GM23338 (cell line): Measurements from ENCODE around the gene CPSF2. TPM values are rescaled to one million over a fixed set of nuclear protein-coding genes. Genes with fewer than 3 reads are reported as not detected.

Experiments used
- ATAC-seq: fragments of 200-7000 bp; cut with Tn5 transposase; 3 replicates; pipeline ENCODE4 v1.9.1; 2020
- DNase-seq: peaks from one replicate; pipeline ENCODE4 v3.0.0-alpha.2; 2015; ENCODE audit warnings: low spot score
- H2AFZ ChIP-seq: fragments of 200-600 bp; sonication (generic); 2 replicates; pipeline ENCODE4 v1.8.0; 2016; ENCODE audit warnings: antibody characterized with exemption, mild to moderate bottlenecking, moderate library complexity
- H3F3A ChIP-seq: fragments of 200-600 bp; sonication (generic); replicated peaks from 2 replicates; pipeline ENCODE4 v1.8.0; 2017; ENCODE audit warnings: antibody characterized with exemption, mixed run types, low read depth
- H3K27ac ChIP-seq: fragments of 200-600 bp; sonication (generic); 2 replicates; pipeline ENCODE4 v1.6.1; 2016; ENCODE audit warnings: low read depth
- H3K27me3 ChIP-seq: fragments of 200-600 bp; sonication (generic); 2 replicates; pipeline ENCODE4 v1.8.0; 2016; ENCODE audit warnings: mild to moderate bottlenecking, mixed run types, moderate library complexity; ENCODE audit not compliant: insufficient read depth
- H3K36me3 ChIP-seq: fragments of 200-600 bp; sonication (generic); 2 replicates; pipeline ENCODE4 v1.8.0; 2016; ENCODE audit warnings: mild to moderate bottlenecking; ENCODE audit not compliant: insufficient read depth
- H3K4me1 ChIP-seq: fragments of 200-600 bp; sonication (generic); 2 replicates; pipeline ENCODE4 v1.8.0; 2016; ENCODE audit warnings: mild to moderate bottlenecking, moderate library complexity; ENCODE audit not compliant: insufficient read depth
- H3K4me2 ChIP-seq: fragments of 200-600 bp; sonication (generic); 2 replicates; pipeline ENCODE4 v1.7.1; 2017; ENCODE audit warnings: mixed run types
- H3K4me3 ChIP-seq: fragments of 200-600 bp; sonication (generic); 2 replicates; pipeline ENCODE4 v1.6.1; 2016; ENCODE audit warnings: mixed run types
- H3K79me2 ChIP-seq: fragments of 200-600 bp; sonication (generic); replicated peaks from 2 replicates; pipeline ENCODE4 v1.8.0; 2017; ENCODE audit warnings: mild to moderate bottlenecking; ENCODE audit not compliant: insufficient read depth
- H3K9me2 ChIP-seq: fragments of 200-600 bp; sonication (generic); 2 replicates; pipeline ENCODE4 v1.8.0; 2017; ENCODE audit not compliant: insufficient read depth
- H4K20me1 ChIP-seq: fragments of 200-600 bp; sonication (generic); replicated peaks from 2 replicates; pipeline ENCODE4 v1.8.0; 2017; ENCODE audit warnings: mild to moderate bottlenecking; ENCODE audit not compliant: insufficient read depth
- H3K27ac Mint-ChIP-seq: 2 replicates; pipeline ENCODE4 v1.8.0; 2020; ENCODE audit warnings: inconsistent platforms, mild to moderate bottlenecking, moderate library complexity, mixed read lengths
- H3K27me3 Mint-ChIP-seq: 3 replicates; pipeline ENCODE4 v1.8.0; 2022; ENCODE audit warnings: low read depth, mild to moderate bottlenecking, moderate library complexity, mixed read lengths, inconsistent platforms; ENCODE audit not compliant: insufficient read depth, poor library complexity
- H3K36me3 Mint-ChIP-seq: 3 replicates; pipeline ENCODE4 v1.8.0; 2021; ENCODE audit warnings: low read depth, mild to moderate bottlenecking, inconsistent platforms, moderate library complexity, mixed read lengths
- H3K4me1 Mint-ChIP-seq: 3 replicates; pipeline ENCODE4 v1.8.0; 2020; ENCODE audit warnings: mild to moderate bottlenecking, inconsistent platforms, mixed read lengths
- H3K4me3 Mint-ChIP-seq: 3 replicates; pipeline ENCODE4 v1.8.0; 2021; ENCODE audit warnings: moderate library complexity, mild to moderate bottlenecking, inconsistent platforms, mixed read lengths
- H3K9me3 Mint-ChIP-seq: 3 replicates; pipeline ENCODE4 v1.8.0; 2020; ENCODE audit warnings: moderate library complexity, mild to moderate bottlenecking, inconsistent platforms, mixed read lengths
- CREB1 ChIP-seq: fragments of 250-450 bp; sonication (Bioruptor Pico); IDR thresholded peaks from 2 replicates; pipeline ENCODE4 v1.5.0; 2020; ENCODE audit warnings: low read depth, mild to moderate bottlenecking, moderate library complexity
- EZH2 ChIP-seq: fragments of 200-600 bp; sonication (generic); IDR thresholded peaks from one replicate; pipeline ENCODE4 v1.8.0; 2017; ENCODE audit warnings: antibody characterized with exemption, mild to moderate bottlenecking, low read depth; ENCODE audit not compliant: unreplicated experiment
- EZH2phosphoT487 ChIP-seq: fragments of 200-600 bp; sonication (generic); IDR thresholded peaks from one replicate; pipeline ENCODE4 v1.8.1; 2018; ENCODE audit warnings: antibody characterized with exemption; ENCODE audit not compliant: unreplicated experiment
- JUNB ChIP-seq: IDR thresholded peaks from one replicate; pipeline ENCODE4 v1.6.1; 2016; ENCODE audit warnings: antibody characterized with exemption; ENCODE audit not compliant: unreplicated experiment
- NANOG ChIP-seq: IDR thresholded peaks from 2 replicates; pipeline ENCODE4 v1.6.1; 2016; ENCODE audit warnings: antibody characterized with exemption, borderline replicate concordance
- POLR2AphosphoS5 ChIP-seq: IDR thresholded peaks from 2 replicates; pipeline ENCODE4 v1.6.1; 2016; ENCODE audit warnings: antibody characterized with exemption, low read depth
- STAT1 ChIP-seq: IDR thresholded peaks from one replicate; pipeline ENCODE4 v1.6.1; 2016; ENCODE audit warnings: antibody characterized with exemption; ENCODE audit not compliant: unreplicated experiment
- ZNF114 ChIP-seq: fragments of 250-450 bp; sonication (Bioruptor Pico); IDR thresholded peaks from 2 replicates; pipeline ENCODE4 v1.5.0; 2020; ENCODE audit warnings: mild to moderate bottlenecking, moderate library complexity
- ZNF331 ChIP-seq: fragments of 250-450 bp; sonication (Bioruptor Pico); IDR thresholded peaks from 2 replicates; pipeline ENCODE4 v1.5.0; 2020; ENCODE audit warnings: low read depth, mild to moderate bottlenecking, moderate library complexity
- polyA plus RNA-seq: library from polyadenylated mRNA; unstranded; fragments of >200 nt; fragmentation: Nextera tagmentation; extraction: Ambion mirVana; gene quantifications from 2 replicates; pipeline ENCODE4 v1.2.1, GENCODE V29; 2016
- total RNA-seq: library from RNA; depleted of rRNA; stranded (reverse); fragments of >200 nt; shearing (Covaris generic); gene quantifications from 2 replicates; pipeline ENCODE4 v1.2.3, GENCODE V29; 2014
- TF ChIP-seq, protein P1 (sequence below): IDR thresholded peaks from one replicate; pipeline ENCODE4 v1.6.1; 2018; ENCODE audit warnings: antibody characterized with exemption; ENCODE audit not compliant: unreplicated experiment
- TF ChIP-seq, protein P2 (sequence below): IDR thresholded peaks from 2 replicates; pipeline ENCODE4 v1.6.1; 2016; ENCODE audit warnings: antibody characterized with exemption
- TF ChIP-seq, protein P3 (sequence below), 2 experiments: fragments of 200-600 bp in 1 of 2; sonication (generic) in 1 of 2; conservative IDR thresholded peaks; 2 replicates each; pipeline versions ENCODE4 v1.5.1 to v1.6.1; 2016 to 2017; ENCODE audit warnings: antibody characterized with exemption in 2 of 2, low read depth in 2 of 2, mild to moderate bottlenecking in 2 of 2, moderate library complexity in 1 of 2
- TF ChIP-seq, protein P4 (sequence below): fragments of 250-450 bp; sonication (Bioruptor Pico); IDR thresholded peaks from 2 replicates; pipeline ENCODE4 v1.5.0; 2020; ENCODE audit warnings: mild to moderate bottlenecking, moderate library complexity

Gene CPSF2
- total and polyA plus RNA-seq, 2 experiments from 2014 or later: 54.2 to 112 TPM

DNA sequence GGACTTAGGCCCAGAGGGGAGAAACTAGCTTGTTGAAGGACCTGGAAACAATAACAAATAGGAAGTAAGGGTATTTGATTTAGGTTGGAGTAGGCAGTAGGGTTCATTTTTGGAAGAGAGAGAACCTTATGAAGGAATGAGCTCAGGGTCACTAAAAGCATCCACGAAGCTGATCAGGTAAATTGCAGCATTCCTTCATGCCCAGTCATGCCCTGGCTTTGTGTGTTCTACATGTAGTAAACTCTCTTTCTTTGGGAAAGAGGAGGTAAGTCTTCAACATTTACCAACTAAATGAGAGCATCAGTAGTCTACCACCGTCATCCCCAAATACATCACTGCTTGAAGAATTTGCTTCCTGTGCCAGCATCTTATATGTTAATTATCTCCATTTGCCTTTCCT lies 54.7 kb downstream of the CPSF2 start:
- H3K79me2 ChIP-seq: no peaks in the 10 kb centered on the region
- DNase-seq (no peak), ATAC-seq (no peak)
- H3K4me2 ChIP-seq: no peak overlapping the region
- H3K36me3 Mint-ChIP-seq: no peaks in the 10 kb centered on the region
- TF ChIP-seq NANOG: no peak
- TF ChIP-seq, protein P1, sequence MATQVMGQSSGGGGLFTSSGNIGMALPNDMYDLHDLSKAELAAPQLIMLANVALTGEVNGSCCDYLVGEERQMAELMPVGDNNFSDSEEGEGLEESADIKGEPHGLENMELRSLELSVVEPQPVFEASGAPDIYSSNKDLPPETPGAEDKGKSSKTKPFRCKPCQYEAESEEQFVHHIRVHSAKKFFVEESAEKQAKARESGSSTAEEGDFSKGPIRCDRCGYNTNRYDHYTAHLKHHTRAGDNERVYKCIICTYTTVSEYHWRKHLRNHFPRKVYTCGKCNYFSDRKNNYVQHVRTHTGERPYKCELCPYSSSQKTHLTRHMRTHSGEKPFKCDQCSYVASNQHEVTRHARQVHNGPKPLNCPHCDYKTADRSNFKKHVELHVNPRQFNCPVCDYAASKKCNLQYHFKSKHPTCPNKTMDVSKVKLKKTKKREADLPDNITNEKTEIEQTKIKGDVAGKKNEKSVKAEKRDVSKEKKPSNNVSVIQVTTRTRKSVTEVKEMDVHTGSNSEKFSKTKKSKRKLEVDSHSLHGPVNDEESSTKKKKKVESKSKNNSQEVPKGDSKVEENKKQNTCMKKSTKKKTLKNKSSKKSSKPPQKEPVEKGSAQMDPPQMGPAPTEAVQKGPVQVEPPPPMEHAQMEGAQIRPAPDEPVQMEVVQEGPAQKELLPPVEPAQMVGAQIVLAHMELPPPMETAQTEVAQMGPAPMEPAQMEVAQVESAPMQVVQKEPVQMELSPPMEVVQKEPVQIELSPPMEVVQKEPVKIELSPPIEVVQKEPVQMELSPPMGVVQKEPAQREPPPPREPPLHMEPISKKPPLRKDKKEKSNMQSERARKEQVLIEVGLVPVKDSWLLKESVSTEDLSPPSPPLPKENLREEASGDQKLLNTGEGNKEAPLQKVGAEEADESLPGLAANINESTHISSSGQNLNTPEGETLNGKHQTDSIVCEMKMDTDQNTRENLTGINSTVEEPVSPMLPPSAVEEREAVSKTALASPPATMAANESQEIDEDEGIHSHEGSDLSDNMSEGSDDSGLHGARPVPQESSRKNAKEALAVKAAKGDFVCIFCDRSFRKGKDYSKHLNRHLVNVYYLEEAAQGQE: no peak
- TF ChIP-seq ZNF114 (CRISPR knock-in tag): no peak
- TF ChIP-seq, protein P2, sequence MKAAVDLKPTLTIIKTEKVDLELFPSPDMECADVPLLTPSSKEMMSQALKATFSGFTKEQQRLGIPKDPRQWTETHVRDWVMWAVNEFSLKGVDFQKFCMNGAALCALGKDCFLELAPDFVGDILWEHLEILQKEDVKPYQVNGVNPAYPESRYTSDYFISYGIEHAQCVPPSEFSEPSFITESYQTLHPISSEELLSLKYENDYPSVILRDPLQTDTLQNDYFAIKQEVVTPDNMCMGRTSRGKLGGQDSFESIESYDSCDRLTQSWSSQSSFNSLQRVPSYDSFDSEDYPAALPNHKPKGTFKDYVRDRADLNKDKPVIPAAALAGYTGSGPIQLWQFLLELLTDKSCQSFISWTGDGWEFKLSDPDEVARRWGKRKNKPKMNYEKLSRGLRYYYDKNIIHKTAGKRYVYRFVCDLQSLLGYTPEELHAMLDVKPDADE: no peak
- TF ChIP-seq ZNF331: no peak
- TF ChIP-seq, protein P3, sequence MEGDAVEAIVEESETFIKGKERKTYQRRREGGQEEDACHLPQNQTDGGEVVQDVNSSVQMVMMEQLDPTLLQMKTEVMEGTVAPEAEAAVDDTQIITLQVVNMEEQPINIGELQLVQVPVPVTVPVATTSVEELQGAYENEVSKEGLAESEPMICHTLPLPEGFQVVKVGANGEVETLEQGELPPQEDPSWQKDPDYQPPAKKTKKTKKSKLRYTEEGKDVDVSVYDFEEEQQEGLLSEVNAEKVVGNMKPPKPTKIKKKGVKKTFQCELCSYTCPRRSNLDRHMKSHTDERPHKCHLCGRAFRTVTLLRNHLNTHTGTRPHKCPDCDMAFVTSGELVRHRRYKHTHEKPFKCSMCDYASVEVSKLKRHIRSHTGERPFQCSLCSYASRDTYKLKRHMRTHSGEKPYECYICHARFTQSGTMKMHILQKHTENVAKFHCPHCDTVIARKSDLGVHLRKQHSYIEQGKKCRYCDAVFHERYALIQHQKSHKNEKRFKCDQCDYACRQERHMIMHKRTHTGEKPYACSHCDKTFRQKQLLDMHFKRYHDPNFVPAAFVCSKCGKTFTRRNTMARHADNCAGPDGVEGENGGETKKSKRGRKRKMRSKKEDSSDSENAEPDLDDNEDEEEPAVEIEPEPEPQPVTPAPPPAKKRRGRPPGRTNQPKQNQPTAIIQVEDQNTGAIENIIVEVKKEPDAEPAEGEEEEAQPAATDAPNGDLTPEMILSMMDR (conservative IDR thresholded peaks at IDR 0.05; ENCODE audit: low read depth in 2 of 2): no peak
- TF ChIP-seq, protein P4, sequence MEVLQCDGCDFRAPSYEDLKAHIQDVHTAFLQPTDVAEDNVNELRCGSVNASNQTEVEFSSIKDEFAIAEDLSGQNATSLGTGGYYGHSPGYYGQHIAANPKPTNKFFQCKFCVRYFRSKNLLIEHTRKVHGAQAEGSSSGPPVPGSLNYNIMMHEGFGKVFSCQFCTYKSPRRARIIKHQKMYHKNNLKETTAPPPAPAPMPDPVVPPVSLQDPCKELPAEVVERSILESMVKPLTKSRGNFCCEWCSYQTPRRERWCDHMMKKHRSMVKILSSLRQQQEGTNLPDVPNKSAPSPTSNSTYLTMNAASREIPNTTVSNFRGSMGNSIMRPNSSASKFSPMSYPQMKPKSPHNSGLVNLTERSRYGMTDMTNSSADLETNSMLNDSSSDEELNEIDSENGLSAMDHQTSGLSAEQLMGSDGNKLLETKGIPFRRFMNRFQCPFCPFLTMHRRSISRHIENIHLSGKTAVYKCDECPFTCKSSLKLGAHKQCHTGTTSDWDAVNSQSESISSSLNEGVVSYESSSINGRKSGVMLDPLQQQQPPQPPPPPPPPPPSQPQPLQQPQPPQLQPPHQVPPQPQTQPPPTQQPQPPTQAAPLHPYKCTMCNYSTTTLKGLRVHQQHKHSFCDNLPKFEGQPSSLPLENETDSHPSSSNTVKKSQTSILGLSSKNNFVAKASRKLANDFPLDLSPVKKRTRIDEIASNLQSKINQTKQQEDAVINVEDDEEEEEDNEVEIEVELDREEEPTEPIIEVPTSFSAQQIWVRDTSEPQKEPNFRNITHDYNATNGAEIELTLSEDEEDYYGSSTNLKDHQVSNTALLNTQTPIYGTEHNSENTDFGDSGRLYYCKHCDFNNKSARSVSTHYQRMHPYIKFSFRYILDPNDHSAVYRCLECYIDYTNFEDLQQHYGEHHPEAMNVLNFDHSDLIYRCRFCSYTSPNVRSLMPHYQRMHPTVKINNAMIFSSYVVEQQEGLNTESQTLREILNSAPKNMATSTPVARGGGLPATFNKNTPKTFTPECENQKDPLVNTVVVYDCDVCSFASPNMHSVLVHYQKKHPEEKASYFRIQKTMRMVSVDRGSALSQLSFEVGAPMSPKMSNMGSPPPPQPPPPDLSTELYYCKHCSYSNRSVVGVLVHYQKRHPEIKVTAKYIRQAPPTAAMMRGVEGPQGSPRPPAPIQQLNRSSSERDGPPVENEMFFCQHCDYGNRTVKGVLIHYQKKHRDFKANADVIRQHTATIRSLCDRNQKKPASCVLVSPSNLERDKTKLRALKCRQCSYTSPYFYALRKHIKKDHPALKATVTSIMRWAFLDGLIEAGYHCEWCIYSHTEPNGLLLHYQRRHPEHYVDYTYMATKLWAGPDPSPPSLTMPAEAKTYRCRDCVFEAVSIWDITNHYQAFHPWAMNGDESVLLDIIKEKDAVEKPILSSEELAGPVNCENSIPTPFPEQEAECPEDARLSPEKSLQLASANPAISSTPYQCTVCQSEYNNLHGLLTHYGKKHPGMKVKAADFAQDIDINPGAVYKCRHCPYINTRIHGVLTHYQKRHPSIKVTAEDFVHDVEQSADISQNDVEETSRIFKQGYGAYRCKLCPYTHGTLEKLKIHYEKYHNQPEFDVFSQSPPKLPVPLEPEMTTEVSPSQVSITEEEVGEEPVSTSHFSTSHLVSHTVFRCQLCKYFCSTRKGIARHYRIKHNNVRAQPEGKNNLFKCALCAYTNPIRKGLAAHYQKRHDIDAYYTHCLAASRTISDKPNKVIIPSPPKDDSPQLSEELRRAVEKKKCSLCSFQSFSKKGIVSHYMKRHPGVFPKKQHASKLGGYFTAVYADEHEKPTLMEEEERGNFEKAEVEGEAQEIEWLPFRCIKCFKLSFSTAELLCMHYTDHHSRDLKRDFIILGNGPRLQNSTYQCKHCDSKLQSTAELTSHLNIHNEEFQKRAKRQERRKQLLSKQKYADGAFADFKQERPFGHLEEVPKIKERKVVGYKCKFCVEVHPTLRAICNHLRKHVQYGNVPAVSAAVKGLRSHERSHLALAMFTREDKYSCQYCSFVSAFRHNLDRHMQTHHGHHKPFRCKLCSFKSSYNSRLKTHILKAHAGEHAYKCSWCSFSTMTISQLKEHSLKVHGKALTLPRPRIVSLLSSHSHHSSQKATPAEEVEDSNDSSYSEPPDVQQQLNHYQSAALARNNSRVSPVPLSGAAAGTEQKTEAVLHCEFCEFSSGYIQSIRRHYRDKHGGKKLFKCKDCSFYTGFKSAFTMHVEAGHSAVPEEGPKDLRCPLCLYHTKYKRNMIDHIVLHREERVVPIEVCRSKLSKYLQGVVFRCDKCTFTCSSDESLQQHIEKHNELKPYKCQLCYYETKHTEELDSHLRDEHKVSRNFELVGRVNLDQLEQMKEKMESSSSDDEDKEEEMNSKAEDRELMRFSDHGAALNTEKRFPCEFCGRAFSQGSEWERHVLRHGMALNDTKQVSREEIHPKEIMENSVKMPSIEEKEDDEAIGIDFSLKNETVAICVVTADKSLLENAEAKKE (CRISPR knock-in tag): no peak
- TF ChIP-seq POLR2AphosphoS5: no peak
- no peak for TF ChIP-seq JUNB
- no peak for TF ChIP-seq STAT1
- no peak for TF ChIP-seq CREB1 (CRISPR knock-in tag)
- TF ChIP-seq EZH2: no peak
- no peak for TF ChIP-seq EZH2phosphoT487
- no peaks in the 10 kb centered on the region for H3K27me3 ChIP-seq
- no peaks in the 10 kb centered on the region for H3K4me1 Mint-ChIP-seq
- no peak overlapping the region for H2AFZ ChIP-seq
- H3K4me1 ChIP-seq: no peaks in the 10 kb centered on the region
- H3K27ac ChIP-seq: no peak overlapping the region
- H3K4me3 Mint-ChIP-seq: no peak overlapping the region
- 0 out of 3 replicates have a peak, but pooled peaks cover 5% of the 10 kb centered on the region for H3K9me3 Mint-ChIP-seq
- no peaks in the 10 kb centered on the region for H4K20me1 ChIP-seq
- H3K4me3 ChIP-seq: no peak overlapping the region
- H3K9me2 ChIP-seq: 0 out of 2 replicates have a peak, but pooled peaks cover 4% of the 10 kb centered on the region
- H3F3A ChIP-seq: no peaks in the 10 kb centered on the region
- H3K36me3 ChIP-seq: no peaks in the 10 kb centered on the region
- H3K27ac Mint-ChIP-seq: no peak overlapping the region
- H3K27me3 Mint-ChIP-seq: peaks cover 3% of the 10 kb centered on the region
